HL-60 (cell line): Measurements from ENCODE around the gene MRPS2.
A peak's percentile ranks its signal among the peaks of the same experiment; 100 is the strongest.

ENCODE experiments used
- DNase-seq, 2 experiments: peaks; one replicate each; pipeline ENCODE4 v3.0.0-alpha.2; 2010 to 2020; ENCODE audit warnings: low read depth in 1 of 2, low spot score in 1 of 2
- H3K27ac ChIP-seq: fragments of 250-450 bp; sonication (Bioruptor Pico); replicated peaks from 2 replicates; pipeline ENCODE4 v1.5.1; 2020; ENCODE audit warnings: mild to moderate bottlenecking, moderate library complexity
- H3K27me3 ChIP-seq: fragments of 250-450 bp; sonication (Bioruptor Pico); 2 replicates; pipeline ENCODE4 v1.5.1; 2021; ENCODE audit warnings: mild to moderate bottlenecking, moderate library complexity; ENCODE audit not compliant: insufficient read depth, poor library complexity, severe bottlenecking
- H3K4me3 ChIP-seq: replicated peaks from 2 replicates; pipeline ENCODE4 v1.5.1; 2011; ENCODE audit warnings: mild to moderate bottlenecking, control low read depth, low read length; ENCODE audit not compliant: insufficient read depth
- CTCF ChIP-seq: IDR thresholded peaks from one replicate; pipeline ENCODE4 v1.5.1; 2011; ENCODE audit warnings: low read length, control low read depth, inconsistent platforms; ENCODE audit not compliant: insufficient read depth
- GABPA ChIP-seq: IDR thresholded peaks from 2 replicates; pipeline ENCODE4 v1.6.1; 2012; ENCODE audit warnings: low read depth
- POLR2AphosphoS5 ChIP-seq: IDR thresholded peaks from 2 replicates; pipeline ENCODE4 v1.6.1; 2012; ENCODE audit warnings: low read depth
- REST ChIP-seq: IDR thresholded peaks from 2 replicates; pipeline ENCODE4 v1.6.1; 2012; ENCODE audit warnings: low read depth; ENCODE audit not compliant: insufficient replicate concordance
- SPI1 ChIP-seq: IDR thresholded peaks from 2 replicates; pipeline ENCODE4 v1.6.1; 2012; ENCODE audit warnings: low read depth, mild to moderate bottlenecking, borderline replicate concordance

MRPS2 gene

GRCh38 chr9:135498381-135499126, 1.9 kb upstream of the MRPS2 start:
- Histone ChIP-seq H3K27me3 (no peaks in the 10 kb centered on the region), H3K27ac (no peak overlapping the region), H3K4me3 (no peak overlapping the region)
- no peak for DNase-seq
- TF ChIP-seq REST (no peak), POLR2AphosphoS5 (no peak), GABPA (no peak), CTCF (no peak), SPI1 (no peak)

DNA sequence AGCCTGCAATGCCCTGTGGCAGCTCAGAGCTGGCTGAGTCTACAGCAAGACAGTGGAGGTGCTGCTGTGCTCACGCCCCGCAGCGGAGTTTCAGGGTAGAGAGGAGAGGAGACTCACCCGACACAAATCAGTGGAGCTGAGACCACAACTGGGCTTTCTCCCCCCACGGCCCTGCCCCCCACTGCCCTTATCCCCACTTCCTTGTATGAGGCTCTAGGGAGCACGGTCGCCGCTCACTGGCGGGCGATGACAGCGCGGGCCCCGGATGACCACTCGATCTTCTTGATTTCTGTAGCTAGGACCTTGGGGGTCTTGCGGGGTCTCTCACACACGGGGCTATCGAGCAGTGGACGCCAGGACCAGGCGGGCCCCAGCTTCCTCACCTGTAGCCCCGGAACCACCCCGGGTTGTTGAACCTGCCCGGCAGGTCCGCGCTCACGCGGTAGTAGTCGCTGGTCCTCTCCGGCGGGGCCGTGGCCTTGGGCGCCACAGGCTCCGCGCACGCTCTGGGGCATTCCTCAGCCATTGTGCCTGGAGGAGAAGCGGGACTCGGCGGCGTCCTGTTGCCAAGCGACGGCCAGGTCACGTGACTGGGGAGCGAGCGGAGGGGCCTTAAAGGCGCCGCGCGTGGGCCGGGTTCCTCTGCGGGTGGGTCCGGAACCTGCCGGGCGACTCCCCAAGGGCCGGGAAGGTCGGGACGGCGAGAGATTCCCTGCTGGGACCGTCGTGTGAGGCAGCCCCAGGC, 984 bp upstream of the MRPS2 start:
- no peak for TF ChIP-seq GABPA
- TF ChIP-seq SPI1, result no peak
- TF ChIP-seq POLR2AphosphoS5, result no peak
- no peak for TF ChIP-seq REST
- TF ChIP-seq CTCF, result no peak
- no peaks in the 10 kb centered on the region for H3K27me3 ChIP-seq
- DNase-seq, result peak; percentile 67 to 88
- H3K4me3 ChIP-seq, result peak overlapping the region; percentile 88
- no peak overlapping the region for H3K27ac ChIP-seq

GRCh38 chr9:135500071-135500524, 384 bp upstream of the MRPS2 start:
- TF ChIP-seq REST, result no peak
- TF ChIP-seq CTCF, result no peak
- no peak for TF ChIP-seq POLR2AphosphoS5
- TF ChIP-seq SPI1, result no peak
- no peak for TF ChIP-seq GABPA
- H3K27ac ChIP-seq, result no peak overlapping the region
- no peak for DNase-seq
- H3K27me3 ChIP-seq, result no peaks in the 10 kb centered on the region
- peak overlapping the region; percentile 88 for H3K4me3 ChIP-seq
